MCF 10A (cell line): Measurements from ENCODE around the gene SPPL3. TPM values are rescaled to one million over a fixed set of nuclear protein-coding genes. Genes with fewer than 3 reads are reported as not detected.

Experiments used
- BruUV-seq: library from RNA; stranded (reverse); fragments of 400-500 nt; replicated peaks from 2 replicates; lab custom pipeline; 2021; lab: Mats Ljungman, UMichigan
- CTCF ChIA-PET: fragments of 300-600 bp; sonication (Branson Sonifier 250); formaldehyde crosslinking; extraction: SDS; loops from one replicate; lab custom pipeline; 2021; ENCODE audit warnings: antibody characterized with exemption, inconsistent platforms; lab: Yijun Ruan, JAX
- POLR2A ChIA-PET: fragments of 300-600, 350-650 bp; sonication (Branson Sonifier 250); formaldehyde crosslinking; extraction: SDS; loops from one replicate; lab custom pipeline; 2020; ENCODE audit warnings: antibody characterized with exemption, inconsistent platforms; lab: Yijun Ruan, JAX
- DNase-seq: peaks from one replicate; pipeline ENCODE4 v3.0.0-alpha.2; 2018; ENCODE audit not compliant: unreplicated experiment
- H3K27ac Mint-ChIP-seq: one replicate; pipeline ENCODE4 v1.8.0; 2022; ENCODE audit warnings: mild to moderate bottlenecking, low read depth, mixed read lengths; ENCODE audit not compliant: unreplicated experiment
- H3K27me3 Mint-ChIP-seq: one replicate; pipeline ENCODE4 v1.8.0; 2022; ENCODE audit warnings: mixed read lengths; ENCODE audit not compliant: insufficient read depth, unreplicated experiment
- H3K36me3 Mint-ChIP-seq: one replicate; pipeline ENCODE4 v1.8.0; 2022; ENCODE audit warnings: mild to moderate bottlenecking, moderate library complexity, mixed read lengths; ENCODE audit not compliant: insufficient read depth, unreplicated experiment
- H3K4me1 Mint-ChIP-seq: one replicate; pipeline ENCODE4 v1.8.0; 2022; ENCODE audit warnings: mixed read lengths; ENCODE audit not compliant: insufficient read depth, unreplicated experiment
- H3K4me3 Mint-ChIP-seq: one replicate; pipeline ENCODE4 v1.8.0; 2022; ENCODE audit warnings: mild to moderate bottlenecking, moderate library complexity, mixed read lengths; ENCODE audit not compliant: unreplicated experiment
- H3K9me3 Mint-ChIP-seq: one replicate; pipeline ENCODE4 v1.8.0; 2022; ENCODE audit warnings: mixed read lengths; ENCODE audit not compliant: unreplicated experiment
- CTCF ChIP-seq: fragments of 200-600 bp; IDR thresholded peaks from one replicate; pipeline ENCODE4 v1.8.0; 2022; ENCODE audit warnings: antibody characterized with exemption, mild to moderate bottlenecking; ENCODE audit not compliant: unreplicated experiment
- intact Hi-C: fragments of 100-400 bp; cut with micrococcal nuclease; formaldehyde crosslinking; loops from 2 replicates; pipeline ENCODE4 v1.14.1; 2022
- total RNA-seq: library from RNA; stranded (reverse); gene quantifications from 2 replicates; pipeline ENCODE4 v1.2.3, GENCODE V29; 2022

The SPPL3 gene
- total RNA-seq, 1 experiment from 2014 or later = 32.6 TPM

- ChIA-PET CTCF (interaction anchor here (1.1 to 1.4 kb wide), 2 partner anchors 110 to 137 kb away, joined by 3 to 5 read pairs; no protein-coding TSS in a partner anchor), POLR2A (interaction anchor here (0.9 to 1.5 kb wide), 3 partner anchors 11 to 91 kb away, joined by 3 to 4 read pairs (median 3); no protein-coding TSS in a partner anchor)
- Mint-ChIP-seq H3K4me3 (no peak overlapping the region), H3K36me3 (peaks cover 4% of the 10 kb centered on the region), H3K27me3 (no peaks in the 10 kb centered on the region), H3K9me3 (no peaks in the 10 kb centered on the region), H3K4me1 (peaks cover 16% of the 10 kb centered on the region), H3K27ac (no peak overlapping the region)
- BruUV-seq = no TSS peak
- DNase-seq = no peak
- intact Hi-C loops = no loop called here
- TF ChIP-seq CTCF = no peak
Observed at GRCh38 chr12:120835304-120835612, 68.9 kb downstream of the SPPL3 start.

GRCh38 chr12:120834489-120835303, 69.5 kb downstream of the SPPL3 start:
- CTCF ChIA-PET = interaction anchor here (0.7 to 1.4 kb wide), 3 partner anchors 110 to 268 kb away, joined by 3 to 5 read pairs (median 4); no protein-coding TSS in a partner anchor
- Mint-ChIP-seq H3K27me3 (no peaks in the 10 kb centered on the region), H3K9me3 (no peaks in the 10 kb centered on the region), H3K27ac (no peak overlapping the region), H3K4me1 (peaks cover 16% of the 10 kb centered on the region), H3K36me3 (peaks cover 4% of the 10 kb centered on the region), H3K4me3 (no peak overlapping the region)
- POLR2A ChIA-PET = interaction anchor here (0.8 to 1.5 kb wide), 4 partner anchors 10 to 91 kb away, joined by 3 to 4 read pairs (median 3); no protein-coding TSS in a partner anchor
- no TSS peak for BruUV-seq
- no peak for DNase-seq
- TF ChIP-seq CTCF = no peak
- intact Hi-C loops = no loop called here

- POLR2A ChIA-PET = interaction anchor here (0.8 kb wide), 1 partner anchor 69 kb away, joined by 3 read pairs; no protein-coding TSS in a partner anchor
- TF ChIP-seq CTCF = no peak
- no peak overlapping the region for H3K4me3 Mint-ChIP-seq
- CTCF ChIA-PET = interaction anchor here (0.7 to 1.4 kb wide), 2 partner anchors 138 to 269 kb away, joined by 4 to 5 read pairs; no protein-coding TSS in a partner anchor
- peaks cover 16% of the 10 kb centered on the region for H3K4me1 Mint-ChIP-seq
- H3K27ac Mint-ChIP-seq = no peak overlapping the region
- intact Hi-C loops = no loop called here
- no peaks in the 10 kb centered on the region for H3K9me3 Mint-ChIP-seq
- no TSS peak for BruUV-seq
- no peaks in the 10 kb centered on the region for H3K27me3 Mint-ChIP-seq
- peaks cover 4% of the 10 kb centered on the region for H3K36me3 Mint-ChIP-seq
- no peak for DNase-seq
Observed at GRCh38 chr12:120833849-120834248, 70.3 kb downstream of the SPPL3 start.

GRCh38 chr12:120832737-120833136, 71.4 kb downstream of the SPPL3 start:
- CTCF ChIA-PET = interaction anchor here (0.7 kb wide), 1 partner anchor 19 kb away, joined by 3 read pairs; no protein-coding TSS in a partner anchor

More at GRCh38 chr12:120832737-120833136, 71.4 kb downstream of the SPPL3 start:
- Mint-ChIP-seq H3K27ac (no peak overlapping the region), H3K4me3 (no peak overlapping the region), H3K9me3 (no peaks in the 10 kb centered on the region), H3K36me3 (peaks cover 10% of the 10 kb centered on the region), H3K4me1 (peaks cover 16% of the 10 kb centered on the region), H3K27me3 (no peaks in the 10 kb centered on the region)
- POLR2A ChIA-PET = interaction anchor here (0.7 kb wide), 1 partner anchor 70 kb away, joined by 3 read pairs; no protein-coding TSS in a partner anchor
- no peak for DNase-seq
- intact Hi-C loops = no loop called here
- no peak for TF ChIP-seq CTCF
- no TSS peak for BruUV-seq
